WI38 (cell line): ENCODE measurements around the gene MYO9A.
"Not testable (repeated sequence)": the region's sequence is repeated elsewhere in the genome, so short reads cannot be mapped to it uniquely, and the experiment has no call there.

ENCODE experiments used
- H3K4me3 ChIP-seq: 2 replicates; pipeline ENCODE4 v1.5.1; 2011; ENCODE audit warnings: low read depth, mild to moderate bottlenecking, control low read depth, low read length
- CTCF ChIP-seq: IDR thresholded peaks from 2 replicates; pipeline ENCODE4 v1.5.1; 2012; ENCODE audit warnings: low read depth, mild to moderate bottlenecking, control low read depth, low read length

MYO9A gene

GRCh38 chr15:72086010-72086697 lies 31.8 kb downstream of the MYO9A start:
- no peak overlapping the region for H3K4me3 ChIP-seq
- TF ChIP-seq CTCF, result no peak

GRCh38 chr15:72082176-72082575 lies 35.8 kb downstream of the MYO9A start:
- TF ChIP-seq CTCF, result no peak
- no peak overlapping the region for H3K4me3 ChIP-seq

- H3K4me3 ChIP-seq, result no peak overlapping the region
- TF ChIP-seq CTCF, result no peak
Measured at GRCh38 chr15:72078887-72079286, 39.1 kb downstream of the MYO9A start.

GRCh38 chr15:72077950-72078349 lies 40.0 kb downstream of the MYO9A start:
- TF ChIP-seq CTCF, result no peak
- no peak overlapping the region for H3K4me3 ChIP-seq

GRCh38 chr15:72074335-72075060 lies 43.5 kb downstream of the MYO9A start:
- TF ChIP-seq CTCF, result no peak
- no peak overlapping the region for H3K4me3 ChIP-seq

- not testable (repeated sequence) for H3K4me3 ChIP-seq
Measured at GRCh38 chr15:72071448-72071825, 46.5 kb downstream of the MYO9A start.

- TF ChIP-seq CTCF, result no peak
- H3K4me3 ChIP-seq, result no peak overlapping the region
Measured at GRCh38 chr15:72070817-72071447, 47.0 kb downstream of the MYO9A start.
